ENCODE data around the gene BCAS4.

Gene BCAS4

GRCh38 chr20:50916934-50917333, 122.1 kb downstream of the BCAS4 start:
- no peak for DNase-seq

GRCh38 chr20:50918403-50918802, 123.5 kb downstream of the BCAS4 start:
- DNase-seq = no peak

- DNase-seq = no peak
These were observed 124.7 kb downstream of the BCAS4 start for GRCh38 chr20:50919567-50919966.

DNA sequence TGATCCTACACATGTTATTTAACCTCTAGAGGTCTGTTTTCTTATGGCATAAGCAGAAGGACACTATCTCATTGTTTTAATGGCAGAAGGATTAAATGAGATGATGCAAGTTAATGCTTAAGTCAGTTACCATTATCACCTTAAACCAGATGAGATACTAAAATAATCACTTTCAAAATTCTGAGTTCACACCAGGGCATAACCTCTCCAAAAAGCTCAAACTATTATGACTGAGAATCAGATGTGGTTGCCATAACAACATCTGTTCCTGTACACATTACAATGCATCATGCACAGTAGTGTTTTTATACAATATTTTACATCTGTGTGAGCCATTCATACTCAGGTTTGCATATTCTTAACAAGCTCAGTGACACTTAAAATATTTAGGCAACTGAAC, 126.1 kb downstream of the BCAS4 start:
- DNase-seq = no peak

DNA sequence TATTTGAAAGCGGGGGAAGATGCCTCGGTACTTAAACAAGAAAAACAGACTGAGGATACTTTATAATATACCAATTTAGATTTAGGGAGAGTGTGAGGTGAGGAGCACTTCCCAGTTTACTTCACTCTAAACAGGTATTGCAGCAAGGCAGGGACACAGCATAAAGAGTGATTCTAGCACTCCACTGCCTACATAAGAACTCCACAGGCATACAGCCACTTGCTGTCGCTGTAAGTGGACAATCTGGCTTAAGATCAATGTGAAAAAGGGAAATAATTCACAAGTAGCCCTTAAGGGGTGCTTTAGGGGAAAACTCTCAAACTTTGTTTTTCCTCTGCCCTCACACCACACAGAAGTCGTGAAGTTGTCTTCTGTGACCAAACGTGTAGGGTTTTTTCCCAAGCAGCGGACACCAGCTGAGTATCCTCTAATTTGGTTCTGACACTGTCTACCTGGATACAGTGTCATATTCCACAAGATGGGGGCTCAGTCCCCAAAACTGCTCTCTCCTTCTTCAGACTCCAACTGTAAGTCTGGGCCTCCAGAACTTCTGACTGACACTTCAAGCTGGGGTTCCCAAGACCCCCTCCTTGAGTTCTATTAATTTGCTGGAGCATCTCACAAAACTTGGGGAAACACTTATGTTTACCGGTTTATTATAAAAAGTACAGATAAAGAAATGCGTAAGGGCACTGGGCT, 127.1 kb downstream of the BCAS4 start:
- no peak for DNase-seq

- DNase-seq = no peak
These were observed 129.5 kb downstream of the BCAS4 start for GRCh38 chr20:50924261-50924920.

DNA sequence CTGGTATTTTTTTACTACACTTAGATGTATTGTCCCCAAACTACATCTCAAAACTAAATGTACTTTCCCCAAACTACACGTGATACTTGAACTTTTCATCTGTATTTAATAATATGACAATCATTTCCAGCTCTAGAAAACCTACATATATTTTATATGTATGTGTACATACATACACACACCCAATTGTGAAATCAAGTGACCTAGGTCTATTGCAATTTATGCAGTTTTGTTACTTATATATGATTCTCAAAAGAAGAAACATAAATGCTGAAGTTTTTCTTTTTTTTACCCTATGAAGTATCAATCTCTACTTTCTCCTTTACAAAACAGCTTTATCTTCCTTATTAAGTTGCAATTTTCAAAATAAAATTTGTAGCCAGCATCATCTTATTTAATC, 131.7 kb downstream of the BCAS4 start:
- no peak for DNase-seq
